Measurements from ENCODE around the gene LRRC71. TPM values are rescaled to one million over a fixed set of nuclear protein-coding genes. Genes with fewer than 3 reads are reported as not detected.

LRRC71 gene
- total RNA-seq, 2 experiments from 2014 or later = not detected

GRCh38 chr1:156901966-156902915 lies 18.2 kb upstream of the LRRC71 start:
- CTCF ChIA-PET = interaction anchor here (1.4 kb wide), 1 partner anchor 9 kb away, joined by 3 read pairs; no protein-coding TSS in a partner anchor
- POLR2A ChIA-PET = no interaction called here

DNA sequence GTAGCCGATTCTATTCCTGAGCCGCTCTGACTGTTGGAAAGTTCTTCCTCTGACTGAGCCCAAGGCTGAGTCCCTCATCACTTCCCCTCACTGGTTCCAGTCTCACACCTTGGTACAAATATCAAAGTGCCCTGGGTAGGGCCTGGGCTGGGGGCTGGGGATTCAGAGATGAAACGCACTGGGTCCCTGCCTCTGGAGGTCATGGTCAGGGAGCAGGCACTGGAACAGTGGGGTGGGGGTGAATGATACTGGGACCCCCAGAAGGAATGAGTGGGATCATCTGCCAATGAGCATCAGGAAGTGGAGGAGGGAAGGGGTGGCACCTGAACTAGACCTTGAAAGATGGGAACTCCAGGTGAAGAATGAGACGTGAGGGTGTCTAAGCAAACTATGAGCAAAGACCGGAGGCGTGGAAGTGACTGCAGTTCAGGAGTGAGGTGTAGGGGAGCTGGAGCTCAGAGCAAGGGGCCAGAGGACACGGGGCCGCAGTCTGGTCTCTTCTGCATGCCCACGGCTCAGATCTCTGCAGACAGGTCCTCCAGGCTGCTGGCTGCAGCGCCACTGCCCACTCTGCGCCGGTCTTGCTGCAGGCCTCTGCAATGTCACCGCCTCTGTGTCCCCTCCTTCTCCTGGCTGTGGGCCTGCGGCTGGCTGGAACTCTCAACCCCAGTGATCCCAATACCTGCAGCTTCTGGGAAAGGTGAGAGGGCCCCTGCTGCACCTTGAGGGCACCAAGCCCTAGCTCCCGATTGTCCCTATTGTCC lies 16.9 kb upstream of the LRRC71 start:
- ChIA-PET CTCF (no interaction called here), POLR2A (no interaction called here)

DNA sequence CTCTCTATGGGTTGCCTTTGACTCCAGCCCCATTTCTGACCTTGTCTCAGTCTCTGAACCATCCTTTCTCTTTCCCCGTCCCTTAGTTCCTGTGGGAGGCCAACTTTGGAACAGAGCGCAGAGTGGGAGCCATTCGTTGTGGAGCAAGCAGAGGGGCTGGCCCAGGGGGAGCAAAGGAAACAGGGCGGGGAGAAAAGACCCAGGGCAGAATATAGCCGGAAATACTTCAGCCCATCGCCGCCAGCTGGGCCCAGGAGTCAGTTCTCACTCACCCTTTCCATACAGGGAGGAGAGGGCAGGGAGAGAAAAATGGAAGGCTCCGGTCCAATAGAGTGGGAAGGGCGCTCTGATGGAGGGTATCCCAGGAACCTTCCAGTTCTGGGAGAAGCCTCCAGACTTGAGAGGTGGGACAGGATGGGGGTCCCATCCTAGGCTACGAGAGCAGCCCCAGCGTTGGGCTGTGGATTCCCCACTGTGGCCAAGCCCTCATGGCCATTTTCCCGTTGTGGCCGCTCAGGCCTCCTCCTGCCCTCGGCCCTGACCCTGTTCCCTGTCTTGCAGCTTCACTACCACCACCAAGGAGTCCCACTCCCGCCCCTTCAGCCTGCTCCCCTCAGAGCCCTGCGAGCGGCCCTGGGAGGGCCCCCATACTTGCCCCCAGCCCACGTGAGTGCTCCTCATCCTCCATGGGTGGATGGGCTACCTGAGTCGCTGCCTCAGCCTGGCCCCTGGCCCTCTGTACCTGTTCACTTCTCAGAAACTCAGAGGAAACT lies 16.1 kb upstream of the LRRC71 start:
- ChIA-PET CTCF (no interaction called here), POLR2A (no interaction called here)

DNA sequence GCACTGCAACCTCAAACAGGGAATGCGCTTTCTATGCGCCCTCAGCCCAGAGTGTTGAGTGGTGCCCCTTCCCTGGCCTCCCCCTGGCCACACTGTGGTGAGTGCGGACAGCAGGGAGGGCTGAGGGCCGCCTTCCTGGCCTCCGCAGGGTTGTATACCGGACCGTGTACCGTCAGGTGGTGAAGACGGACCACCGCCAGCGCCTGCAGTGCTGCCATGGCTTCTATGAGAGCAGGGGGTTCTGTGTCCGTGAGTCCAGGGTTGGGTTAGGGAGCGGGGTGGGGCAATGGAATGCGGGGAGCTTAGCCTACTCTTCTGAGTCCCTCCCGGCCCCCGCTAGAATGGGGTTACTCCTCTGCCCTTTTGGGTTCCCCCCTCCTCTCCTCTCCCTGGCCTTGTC lies 15.3 kb upstream of the LRRC71 start:
- POLR2A ChIA-PET = no interaction called here

DNA sequence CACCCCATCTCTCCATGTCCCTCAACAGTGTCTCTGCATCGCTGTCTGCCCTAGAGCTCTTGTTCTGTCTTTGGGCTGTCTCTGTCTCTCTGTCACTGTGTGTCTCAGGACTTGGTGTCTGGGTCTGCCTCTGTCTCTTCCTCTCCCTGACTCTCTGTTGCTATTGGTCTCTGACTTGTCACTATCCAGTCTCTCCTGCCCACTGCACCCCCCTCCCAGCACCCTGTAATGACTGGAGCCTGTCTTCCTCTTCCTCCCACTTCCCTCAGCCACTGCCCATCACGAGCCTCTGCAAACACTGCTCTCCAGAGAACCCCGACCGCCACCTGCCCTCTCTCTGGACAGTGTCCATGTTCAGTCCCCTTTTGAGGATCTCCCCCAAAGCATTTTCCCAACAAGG lies 14.8 kb upstream of the LRRC71 start:
- ChIA-PET CTCF (interaction anchor here (0.6 kb wide), 1 partner anchor 15 kb away, joined by 3 read pairs; no protein-coding TSS in a partner anchor), POLR2A (no interaction called here)

More for the DNA sequence above, 15.3 kb upstream of the LRRC71 start:
- CTCF ChIA-PET = interaction anchor here (0.6 kb wide), 1 partner anchor 15 kb away, joined by 3 read pairs; no protein-coding TSS in a partner anchor

DNA sequence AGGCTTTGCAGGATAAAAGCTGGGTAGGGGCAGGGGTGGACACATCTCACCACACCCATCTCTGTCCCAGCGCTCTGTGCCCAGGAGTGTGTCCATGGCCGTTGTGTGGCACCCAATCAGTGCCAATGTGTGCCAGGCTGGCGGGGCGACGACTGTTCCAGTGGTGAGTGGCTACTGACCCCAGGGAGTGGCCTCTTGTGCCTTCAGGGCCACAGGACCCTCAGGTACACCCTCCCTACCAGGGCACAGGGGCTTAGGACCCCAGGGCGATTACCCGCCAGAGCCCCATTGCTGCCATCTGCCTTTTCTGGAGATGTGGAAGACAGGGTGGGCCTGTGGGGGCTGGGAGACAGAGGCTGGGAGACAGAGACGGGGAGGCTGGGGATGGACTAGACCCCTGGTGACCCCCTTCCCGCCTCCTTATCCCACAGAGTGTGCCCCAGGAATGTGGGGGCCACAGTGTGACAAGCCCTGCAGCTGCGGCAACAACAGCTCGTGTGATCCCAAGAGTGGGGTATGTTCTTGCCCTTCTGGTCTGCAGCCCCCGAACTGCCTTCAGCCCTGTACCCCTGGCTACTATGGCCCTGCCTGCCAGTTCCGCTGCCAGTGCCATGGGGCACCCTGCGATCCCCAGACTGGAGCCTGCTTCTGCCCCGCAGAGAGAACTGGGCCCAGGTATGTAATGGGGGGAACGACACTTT lies 14.1 kb upstream of the LRRC71 start:
- ChIA-PET CTCF (no interaction called here), POLR2A (no interaction called here)

- ChIA-PET POLR2A (interaction anchor here (0.5 kb wide), 1 partner anchor 115 kb away, joined by 3 read pairs; no protein-coding TSS in a partner anchor), CTCF (no interaction called here)
Measured at GRCh38 chr1:156908541-156908940, 11.9 kb upstream of the LRRC71 start.

DNA sequence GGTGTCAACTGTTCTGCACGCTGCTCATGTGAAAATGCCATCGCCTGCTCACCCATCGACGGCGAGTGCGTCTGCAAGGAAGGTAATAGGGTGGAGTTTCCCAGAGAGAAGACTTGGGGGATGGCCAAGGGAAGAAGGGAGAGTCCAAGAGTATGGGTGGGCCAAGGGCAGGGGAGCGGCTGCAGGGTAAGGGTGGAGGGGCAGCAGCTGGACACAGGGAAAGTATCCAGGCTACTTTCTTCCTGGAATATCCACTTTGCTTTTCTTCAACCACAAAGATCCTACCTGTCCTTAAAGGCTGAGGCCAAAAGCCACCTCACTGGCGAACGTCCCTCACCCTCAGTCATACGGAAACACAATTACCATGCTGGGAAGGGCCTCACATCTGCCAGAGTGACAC lies 11.5 kb upstream of the LRRC71 start:
- POLR2A ChIA-PET = interaction anchor here (0.5 kb wide), 1 partner anchor 92 kb away, joined by 4 read pairs; no protein-coding TSS in a partner anchor
- CTCF ChIA-PET = no interaction called here

DNA sequence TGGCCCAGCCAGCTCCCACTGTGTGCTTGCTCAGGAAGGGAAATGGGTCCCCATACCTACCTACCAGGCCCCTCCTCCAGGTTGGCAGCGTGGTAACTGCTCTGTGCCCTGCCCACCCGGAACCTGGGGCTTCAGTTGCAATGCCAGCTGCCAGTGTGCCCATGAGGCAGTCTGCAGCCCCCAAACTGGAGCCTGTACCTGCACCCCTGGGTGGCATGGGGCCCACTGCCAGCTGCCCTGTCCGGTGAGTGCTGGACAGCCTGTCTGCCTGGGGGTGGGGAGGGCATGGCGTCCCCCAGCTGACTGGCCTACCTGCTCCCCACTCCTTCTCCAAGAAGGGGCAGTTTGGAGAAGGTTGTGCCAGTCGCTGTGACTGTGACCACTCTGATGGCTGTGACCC lies 10.8 kb upstream of the LRRC71 start:
- CTCF ChIA-PET = interaction anchor here (0.8 to 2.5 kb wide), 6 partner anchors 14 to 164 kb away, joined by 3 to 17 read pairs (median 6); no protein-coding TSS in a partner anchor
- POLR2A ChIA-PET = no interaction called here

DNA sequence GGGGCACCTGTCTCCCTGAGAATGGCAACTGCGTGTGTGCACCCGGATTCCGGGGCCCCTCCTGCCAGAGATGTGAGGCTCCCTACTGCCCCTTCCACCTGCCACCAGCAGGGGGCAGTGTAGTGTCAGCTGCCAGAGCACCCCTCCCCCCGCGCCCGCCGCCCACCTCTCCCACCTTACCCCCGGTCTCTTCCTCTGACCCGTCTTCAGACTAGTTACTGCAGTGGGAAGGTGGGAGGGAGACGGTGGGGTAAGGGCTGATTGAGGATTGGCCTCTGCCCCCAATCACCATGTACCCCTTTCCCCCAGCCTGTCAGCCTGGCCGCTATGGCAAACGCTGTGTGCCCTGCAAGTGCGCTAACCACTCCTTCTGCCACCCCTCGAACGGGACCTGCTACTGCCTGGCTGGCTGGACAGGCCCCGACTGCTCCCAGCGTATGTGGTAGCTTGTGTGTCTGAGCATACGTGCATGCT lies 10.1 kb upstream of the LRRC71 start:
- POLR2A ChIA-PET = no interaction called here
- CTCF ChIA-PET = interaction anchor here (0.8 to 2.5 kb wide), 10 partner anchors 11 to 250 kb away, joined by 3 to 17 read pairs (median 4); partner anchors contain the start of gene PEAR1

- POLR2A ChIA-PET = no interaction called here
- CTCF ChIA-PET = interaction anchor here (1.0 to 2.5 kb wide), 9 partner anchors 9 to 74 kb away, joined by 3 to 17 read pairs (median 4); partner anchors contain the start of genes LRRC71 and PEAR1
Measured at GRCh38 chr1:156911577-156912298, 8.7 kb upstream of the LRRC71 start.

- ChIA-PET POLR2A (no interaction called here), CTCF (interaction anchor here (1.4 to 2.5 kb wide), 3 partner anchors 8 to 22 kb away, joined by 3 to 17 read pairs (median 11); partner anchors contain the start of gene LRRC71)
Measured at GRCh38 chr1:156912310-156912709, 8.1 kb upstream of the LRRC71 start.

- ChIA-PET CTCF (interaction anchor here (0.6 to 1.3 kb wide), 3 partner anchors 15 to 107 kb away, joined by 3 to 4 read pairs (median 3); no protein-coding TSS in a partner anchor), POLR2A (no interaction called here)
Measured at GRCh38 chr1:156912861-156913808, 7.3 kb upstream of the LRRC71 start.

DNA sequence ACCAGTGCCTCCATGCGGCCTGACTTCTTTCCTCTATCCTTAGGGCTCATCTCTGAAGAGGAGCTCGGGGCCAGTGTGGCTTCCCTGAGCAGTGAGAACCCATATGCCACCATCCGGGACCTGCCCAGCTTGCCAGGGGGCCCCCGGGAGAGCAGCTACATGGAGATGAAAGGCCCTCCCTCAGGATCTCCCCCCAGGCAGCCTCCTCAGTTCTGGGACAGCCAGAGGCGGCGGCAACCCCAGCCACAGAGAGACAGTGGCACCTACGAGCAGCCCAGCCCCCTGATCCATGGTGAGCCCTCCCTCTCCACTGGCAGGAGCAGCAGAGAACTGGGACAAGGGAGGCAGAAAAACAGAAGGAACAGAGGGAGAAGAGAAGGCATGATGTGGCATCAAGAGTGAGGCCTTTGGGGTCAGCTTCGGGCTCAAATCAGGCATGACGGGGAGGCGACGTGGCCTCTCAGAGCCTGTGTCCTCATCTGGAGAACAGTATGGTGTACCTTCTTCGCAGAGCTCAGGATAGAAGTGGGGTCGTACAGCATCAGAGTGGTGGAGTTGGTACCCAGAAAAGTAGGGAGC lies 6.5 kb upstream of the LRRC71 start:
- CTCF ChIA-PET = interaction anchor here (0.6 to 1.3 kb wide), 3 partner anchors 14 to 108 kb away, joined by 3 to 4 read pairs (median 3); no protein-coding TSS in a partner anchor

GRCh38 chr1:156914440-156914856 lies 6.0 kb upstream of the LRRC71 start:
- ChIA-PET CTCF (interaction anchor here (1.3 kb wide), 1 partner anchor 13 kb away, joined by 4 read pairs; no protein-coding TSS in a partner anchor), POLR2A (no interaction called here)

More for the DNA sequence above, 6.5 kb upstream of the LRRC71 start:
- POLR2A ChIA-PET = no interaction called here

- ChIA-PET CTCF (interaction anchor here (1.5 to 3.6 kb wide), 2 partner anchors 9 to 30 kb away, joined by 3 to 11 read pairs; no protein-coding TSS in a partner anchor), POLR2A (no interaction called here)
Measured at GRCh38 chr1:156921053-156921529, 659 bp downstream of the LRRC71 start.
